Activated CD4-positive, alpha-beta T cell treated with anti-CD3 and anti-CD28 coated beads for 36 hours (primary cell): ENCODE results near the gene LIMK1. TPM values are rescaled to one million over a fixed set of nuclear protein-coding genes. Genes with fewer than 3 reads are reported as not detected.
"Not testable (repeated sequence)": the region's sequence is repeated elsewhere in the genome, so short reads cannot be mapped to it uniquely, and the experiment has no call there.

ENCODE experiments used
- ATAC-seq: fragments of 200-7000 bp; cut with Tn5 transposase; one replicate; pipeline ENCODE4 v1.10.0; 2021; ENCODE audit warnings: mild to moderate bottlenecking, moderate library complexity
- CTCF ChIA-PET: fragments of 350-600 bp; sonication (Branson Sonifier 250); formaldehyde crosslinking; loops from one replicate; lab custom pipeline; 2021; ENCODE audit warnings: antibody characterized with exemption; lab: Charles Lee
- POLR2A ChIA-PET: fragments of 350-600 bp; sonication (Branson Sonifier 250); formaldehyde crosslinking; loops from one replicate; lab custom pipeline; 2021; ENCODE audit warnings: antibody characterized with exemption, inconsistent platforms; lab: Charles Lee
- DNase-seq: peaks from one replicate; pipeline ENCODE4 v3.0.0-alpha.2; 2020
- H3K27ac Mint-ChIP-seq: one replicate; pipeline ENCODE4 v1.8.0; 2021; ENCODE audit warnings: mixed read lengths
- H3K27me3 Mint-ChIP-seq: one replicate; pipeline ENCODE4 v1.8.0; 2021; ENCODE audit warnings: mixed read lengths
- H3K36me3 Mint-ChIP-seq: one replicate; pipeline ENCODE4 v1.8.0; 2021; ENCODE audit warnings: low read depth, mixed read lengths
- H3K4me1 Mint-ChIP-seq: one replicate; pipeline ENCODE4 v1.8.0; 2021; ENCODE audit warnings: mixed read lengths
- H3K4me3 Mint-ChIP-seq: one replicate; pipeline ENCODE4 v1.8.0; 2021; ENCODE audit warnings: mild to moderate bottlenecking, moderate library complexity, mixed read lengths
- H3K9me3 Mint-ChIP-seq: one replicate; pipeline ENCODE4 v1.8.0; 2021; ENCODE audit warnings: low read depth, mixed read lengths
- intact Hi-C, 2 experiments: fragments of 100-400 bp; cut with DNase I in 1 of 2; cut with micrococcal nuclease in 1 of 2; formaldehyde crosslinking; loops; one replicate each; pipeline versions ENCODE4 v1.14.2 to v1.15.1; 2022 to 2024; cut with DNase I, micrococcal nuclease
- total RNA-seq, 2 experiments: library from RNA; stranded (reverse); gene quantifications; one replicate each; pipeline ENCODE4 v1.2.3, GENCODE V29; 2021

LIMK1 gene
- total RNA-seq, 2 experiments from 2014 or later: 12.5 to 14.8 TPM

GRCh38 chr7:74165867-74166593 lies 82.4 kb downstream of the LIMK1 start:
- no peaks in the 10 kb centered on the region for H3K36me3 Mint-ChIP-seq
- DNase-seq (no peak), ATAC-seq (no peak)
- H3K4me1 Mint-ChIP-seq: no peaks in the 10 kb centered on the region
- CTCF ChIA-PET: no interaction called here
- no peak overlapping the region for H3K27ac Mint-ChIP-seq
- H3K9me3 Mint-ChIP-seq: no peaks in the 10 kb centered on the region
- H3K4me3 Mint-ChIP-seq: no peak overlapping the region
- POLR2A ChIA-PET: no interaction called here
- intact Hi-C loops: no loop called here
- no peaks in the 10 kb centered on the region for H3K27me3 Mint-ChIP-seq

DNA sequence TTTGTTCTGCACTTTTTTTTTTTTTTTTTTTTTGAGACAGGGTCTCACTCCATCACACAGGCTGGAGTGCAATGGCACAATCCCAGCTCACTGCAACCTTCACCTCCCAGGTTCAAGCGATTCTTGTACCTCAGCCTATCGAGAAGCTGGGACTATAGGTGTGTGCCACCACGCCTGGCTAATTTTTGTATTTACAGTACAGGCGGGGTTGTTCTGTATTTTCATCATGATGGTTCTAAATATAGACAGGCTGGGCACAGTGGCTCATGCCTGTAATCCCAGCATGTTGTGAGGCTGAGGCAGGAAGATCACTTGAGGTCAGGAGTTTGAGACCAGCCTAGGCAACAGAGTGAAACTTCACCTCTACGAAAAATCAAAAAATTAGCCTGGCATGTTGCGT lies 83.7 kb downstream of the LIMK1 start:
- H3K9me3 Mint-ChIP-seq, DNase-seq, H3K36me3 Mint-ChIP-seq, H3K4me3 Mint-ChIP-seq, H3K27ac Mint-ChIP-seq, POLR2A ChIA-PET, H3K4me1 Mint-ChIP-seq, H3K27me3 Mint-ChIP-seq, ATAC-seq, intact Hi-C loops: not testable (repeated sequence)
- CTCF ChIA-PET: interaction anchor here (0.9 kb wide), 1 partner anchor 11 kb away, joined by 3 read pairs; no protein-coding TSS in a partner anchor

Other genes starting within 250 kb of the LIMK1 start
- 1 to 10 TPM; 2.1 to 2.2 TPM for gene METTL27, start 241.3 kb upstream of the LIMK1 start, total RNA-seq
- not detected for gene TMEM270, start 222.6 kb upstream of the LIMK1 start, total RNA-seq
- gene ELN, start 55.6 kb upstream of the LIMK1 start, total RNA-seq: not detected
- gene EIF4H, start 90.6 kb downstream of the LIMK1 start, total RNA-seq: 100 to 1,000 TPM; 441 to 496 TPM
- gene LAT2, start 126.2 kb downstream of the LIMK1 start, total RNA-seq: 1 to 10 TPM; 1.7 to 2.4 TPM
- gene RFC2, start 170.6 kb downstream of the LIMK1 start, total RNA-seq: 100 to 1,000 TPM in 1 of 2 experiments, 10 to 100 TPM in 1; 84.9 to 123 TPM
- gene CLIP2, start 205.6 kb downstream of the LIMK1 start, total RNA-seq: 1 to 10 TPM; 1.4 to 1.8 TPM